Liver (tissue), 9 donors: ENCODE results near the gene ERC2. TPM values are rescaled to one million over a fixed set of nuclear protein-coding genes. Genes with fewer than 3 reads are reported as not detected.

ENCODE experiments used
- DNase-seq: peaks from one replicate; pipeline ENCODE4 v3.0.0-alpha.2; 2017; ENCODE audit warnings: low spot score
- H3K27ac ChIP-seq, 2 donors: one replicate each; pipeline ENCODE4 v1.7.0; 2013; ENCODE audit warnings: inconsistent platforms in 2 of 2, low read length in 2 of 2, control low read depth in 1 of 2, low read depth in 1 of 2, mild to moderate bottlenecking in 1 of 2
- H3K27me3 ChIP-seq, 4 donors: one replicate each; pipeline versions ENCODE4 v1.6.1 to v1.7.0; 2013; ENCODE audit warnings: low read length in 3 of 4, inconsistent platforms in 1 of 4, mild to moderate bottlenecking in 1 of 4, moderate library complexity in 1 of 4; ENCODE audit not compliant: control insufficient read depth in 4 of 4, insufficient read depth in 4 of 4
- H3K36me3 ChIP-seq, 4 donors: one replicate each; pipeline versions ENCODE4 v1.6.1 to v1.7.0; 2013; ENCODE audit warnings: low read length in 3 of 4, mild to moderate bottlenecking in 3 of 4, low read depth in 1 of 4, moderate library complexity in 1 of 4; ENCODE audit not compliant: control insufficient read depth in 4 of 4, insufficient read depth in 3 of 4
- H3K4me1 ChIP-seq, 4 donors: one replicate each; pipeline versions ENCODE4 v1.6.1 to v1.7.0; 2013; ENCODE audit warnings: low read length in 3 of 4, mild to moderate bottlenecking in 3 of 4, moderate library complexity in 1 of 4; ENCODE audit not compliant: control insufficient read depth in 4 of 4, insufficient read depth in 4 of 4
- H3K4me3 ChIP-seq, 3 donors: one replicate each; pipeline versions ENCODE4 v1.6.1 to v1.7.0; 2013; ENCODE audit warnings: low read length in 3 of 3, control low read depth in 1 of 3, low read depth in 1 of 3, mild to moderate bottlenecking in 1 of 3
- H3K9ac ChIP-seq, 2 donors: one replicate each; pipeline ENCODE4 v1.7.0; 2013; ENCODE audit warnings: low read length in 2 of 2, mild to moderate bottlenecking in 2 of 2, moderate library complexity in 2 of 2, control low read depth in 1 of 2, low read depth in 1 of 2
- H3K9me3 ChIP-seq, 4 donors: one replicate each; pipeline versions ENCODE4 v1.6.1 to v1.7.0; 2013; ENCODE audit warnings: low read length in 3 of 4; ENCODE audit not compliant: control insufficient read depth in 4 of 4
- ATF3 ChIP-seq: IDR thresholded peaks from 2 replicates; pipeline ENCODE4 v1.6.1; 2016; ENCODE audit warnings: antibody characterized with exemption
- EGR1 ChIP-seq, 2 donors: IDR thresholded peaks; 2 replicates each; pipeline ENCODE4 v1.6.1; 2016 to 2018; ENCODE audit warnings: antibody characterized with exemption in 2 of 2, low read depth in 2 of 2
- FOXA1 ChIP-seq: IDR thresholded peaks from 2 replicates; pipeline ENCODE4 v1.6.1; 2016; ENCODE audit warnings: antibody characterized with exemption
- FOXA2 ChIP-seq: IDR thresholded peaks from 2 replicates; pipeline ENCODE4 v1.6.1; 2016; ENCODE audit warnings: antibody characterized with exemption
- GABPA ChIP-seq, 2 donors: IDR thresholded peaks in 1 of 2; conservative IDR thresholded peaks in 1 of 2; 2 replicates each; pipeline ENCODE4 v1.6.1; 2016; ENCODE audit warnings: antibody characterized with exemption in 2 of 2, mild to moderate bottlenecking in 1 of 2, moderate library complexity in 1 of 2
- HNF4A ChIP-seq, 2 donors: conservative IDR thresholded peaks; 2 replicates each; pipeline ENCODE4 v1.6.1; 2016; ENCODE audit warnings: antibody characterized with exemption in 2 of 2, mild to moderate bottlenecking in 2 of 2
- HNF4G ChIP-seq: IDR thresholded peaks from 2 replicates; pipeline ENCODE4 v1.6.1; 2016; ENCODE audit warnings: antibody characterized with exemption
- JUND ChIP-seq, 2 donors: IDR thresholded peaks; 2 replicates each; pipeline ENCODE4 v1.6.1; 2016; ENCODE audit warnings: antibody characterized with exemption in 2 of 2
- NR2F2 ChIP-seq: IDR thresholded peaks from 2 replicates; pipeline ENCODE4 v1.6.1; 2016; ENCODE audit warnings: antibody characterized with exemption
- RAD21 ChIP-seq, 2 donors: IDR thresholded peaks; 2 replicates each; pipeline ENCODE4 v1.6.1; 2016; ENCODE audit warnings: antibody characterized with exemption in 2 of 2, mild to moderate bottlenecking in 2 of 2
- REST ChIP-seq: IDR thresholded peaks from 2 replicates; pipeline ENCODE4 v1.6.1; 2016; ENCODE audit warnings: antibody characterized with exemption, mild to moderate bottlenecking
- RXRA ChIP-seq, 2 donors: IDR thresholded peaks; 2 replicates each; pipeline ENCODE4 v1.6.1; 2017 to 2018; ENCODE audit warnings: antibody characterized with exemption in 2 of 2, mild to moderate bottlenecking in 1 of 2
- SP1 ChIP-seq: IDR thresholded peaks from 2 replicates; pipeline ENCODE4 v1.6.1; 2018; ENCODE audit warnings: antibody characterized with exemption, mild to moderate bottlenecking
- TAF1 ChIP-seq: conservative IDR thresholded peaks from 2 replicates; pipeline ENCODE4 v1.6.1; 2016; ENCODE audit warnings: antibody characterized with exemption, mild to moderate bottlenecking
- YY1 ChIP-seq: IDR thresholded peaks from 2 replicates; pipeline ENCODE4 v1.6.1; 2016; ENCODE audit warnings: antibody characterized with exemption, mild to moderate bottlenecking
- ZBTB33 ChIP-seq: IDR thresholded peaks from 2 replicates; pipeline ENCODE4 v1.6.1; 2016; ENCODE audit warnings: antibody characterized with exemption
- WGBS: extraction: QIAGEN DNeasy Blood & Tissue Kit; methylation state at CpG from one replicate; pipeline ENCODE4 v1.1.7; 2013; 5-methylcytosine and 5-hydroxymethylcytosine counted together
- polyA plus RNA-seq, 2 donors: library from polyadenylated mRNA; stranded (reverse) in 1 of 2; unstranded in 1 of 2; fragments of 200-250 nt in 1 of 2; fragments of >200 nt in 1 of 2; fragmentation: Nextera tagmentation in 1 of 2; extraction: Ambion mirVana in 1 of 2; gene quantifications; one replicate each; pipeline versions ENCODE4 v1.2.1 to v1.2.3, GENCODE V29; 2013 to 2015
- total RNA-seq, 2 donors: library from RNA; depleted of rRNA; stranded (reverse); fragments of >200 nt; gene quantifications; one replicate each; pipeline ENCODE4 v1.2.3, GENCODE V29; 2014
- TF ChIP-seq, protein P1 (sequence below): IDR thresholded peaks from 2 replicates; pipeline ENCODE4 v1.6.1; 2016; ENCODE audit warnings: antibody characterized with exemption
- TF ChIP-seq, protein P2 (sequence below): fragments of 150-350 bp; IDR thresholded peaks from 2 replicates; pipeline ENCODE4 v1.5.1; 2017; ENCODE audit warnings: improper control_type of control experiment, low read depth, low read length; ENCODE audit not compliant: missing input control
- donor health status: healthy.
- donor health status: healthy.
- donor health status: healthy.
- donor health status: healthy.
- donor health status: healthy.

Gene ERC2
- total and polyA plus RNA-seq, 4 donors = 0.14 to 0.25 TPM; not detected in 2

DNA sequence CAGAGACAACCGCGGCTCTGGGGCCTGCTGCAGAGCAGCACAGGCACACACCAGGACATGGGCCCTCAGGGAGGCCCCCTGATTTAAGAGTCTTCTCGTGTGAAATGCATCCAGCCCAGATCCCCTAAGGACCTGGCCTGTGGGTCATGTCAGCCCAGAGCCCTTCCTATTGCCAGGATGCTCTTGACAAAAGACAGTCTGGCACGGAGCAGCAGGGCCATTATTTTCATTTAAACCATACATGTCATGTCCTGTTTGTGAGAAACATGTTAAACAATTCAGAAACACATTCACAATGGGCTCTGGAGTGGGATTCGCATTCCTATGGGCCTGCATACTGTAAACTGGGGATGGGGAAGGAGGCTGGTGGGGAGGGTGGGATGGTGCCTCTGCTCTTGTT lies 613.8 kb downstream of the ERC2 start:
- no peak overlapping the region for H3K9ac ChIP-seq
- H3K27ac ChIP-seq = no peak overlapping the region
- no peaks in the 10 kb centered on the region for H3K4me1 ChIP-seq
- H3K4me3 ChIP-seq = no peak overlapping the region
- WGBS = 77% methylated on average over 5 of the region's 5 CpGs
- no peaks in the 10 kb centered on the region for H3K27me3 ChIP-seq
- TF ChIP-seq RXRA (IDR thresholded peaks at IDR 0.05) (no peak), REST (no peak), JUND (IDR thresholded peaks at IDR 0.05) (no peak), FOXA1 (no peak), NR2F2 (no peak), HNF4A (conservative IDR thresholded peaks at IDR 0.05) (no peak), TAF1 (no peak), SP1 (no peak), RAD21 (IDR thresholded peaks at IDR 0.05) (no peak), ZBTB33 (no peak), YY1 (no peak), ATF3 (no peak), FOXA2 (no peak), HNF4G (no peak), EGR1 (IDR thresholded peaks at IDR 0.05; ENCODE audit: low read depth in 2 of 2) (no peak)
- TF ChIP-seq, protein P1, sequence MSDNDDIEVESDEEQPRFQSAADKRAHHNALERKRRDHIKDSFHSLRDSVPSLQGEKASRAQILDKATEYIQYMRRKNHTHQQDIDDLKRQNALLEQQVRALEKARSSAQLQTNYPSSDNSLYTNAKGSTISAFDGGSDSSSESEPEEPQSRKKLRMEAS = no peak
- H3K36me3 ChIP-seq = no peaks in the 10 kb centered on the region
- H3K9me3 ChIP-seq = no peaks in the 10 kb centered on the region
- no peak for DNase-seq

GRCh38 chr3:55852326-55852725 lies 615.9 kb downstream of the ERC2 start:
- Histone ChIP-seq H3K9me3 (no peaks in the 10 kb centered on the region), H3K4me3 (no peak overlapping the region), H3K36me3 (no peaks in the 10 kb centered on the region), H3K9ac (no peak overlapping the region), H3K27ac (no peak overlapping the region), H3K4me1 (no peaks in the 10 kb centered on the region), H3K27me3 (no peaks in the 10 kb centered on the region)
- no peak for DNase-seq
- 88% methylated on average over 2 of the region's 2 CpGs for WGBS
- TF ChIP-seq ATF3 (no peak), RXRA (IDR thresholded peaks at IDR 0.05) (no peak), SP1 (no peak), EGR1 (IDR thresholded peaks at IDR 0.05; ENCODE audit: low read depth in 2 of 2) (no peak), FOXA1 (no peak), TAF1 (no peak), REST (no peak), GABPA (IDR thresholded peaks at IDR 0.05 in 1 of 2, conservative IDR thresholded peaks at IDR 0.05 in 1 of 2) (no peak), FOXA2 (no peak), HNF4A (conservative IDR thresholded peaks at IDR 0.05) (no peak), NR2F2 (no peak), RAD21 (IDR thresholded peaks at IDR 0.05) (no peak), HNF4G (no peak), ZBTB33 (no peak), JUND (IDR thresholded peaks at IDR 0.05) (no peak)
- TF ChIP-seq, protein P2, sequence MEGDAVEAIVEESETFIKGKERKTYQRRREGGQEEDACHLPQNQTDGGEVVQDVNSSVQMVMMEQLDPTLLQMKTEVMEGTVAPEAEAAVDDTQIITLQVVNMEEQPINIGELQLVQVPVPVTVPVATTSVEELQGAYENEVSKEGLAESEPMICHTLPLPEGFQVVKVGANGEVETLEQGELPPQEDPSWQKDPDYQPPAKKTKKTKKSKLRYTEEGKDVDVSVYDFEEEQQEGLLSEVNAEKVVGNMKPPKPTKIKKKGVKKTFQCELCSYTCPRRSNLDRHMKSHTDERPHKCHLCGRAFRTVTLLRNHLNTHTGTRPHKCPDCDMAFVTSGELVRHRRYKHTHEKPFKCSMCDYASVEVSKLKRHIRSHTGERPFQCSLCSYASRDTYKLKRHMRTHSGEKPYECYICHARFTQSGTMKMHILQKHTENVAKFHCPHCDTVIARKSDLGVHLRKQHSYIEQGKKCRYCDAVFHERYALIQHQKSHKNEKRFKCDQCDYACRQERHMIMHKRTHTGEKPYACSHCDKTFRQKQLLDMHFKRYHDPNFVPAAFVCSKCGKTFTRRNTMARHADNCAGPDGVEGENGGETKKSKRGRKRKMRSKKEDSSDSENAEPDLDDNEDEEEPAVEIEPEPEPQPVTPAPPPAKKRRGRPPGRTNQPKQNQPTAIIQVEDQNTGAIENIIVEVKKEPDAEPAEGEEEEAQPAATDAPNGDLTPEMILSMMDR = no peak
